ENCODE measurements around the gene ADGRV1.

The ADGRV1 gene

DNA sequence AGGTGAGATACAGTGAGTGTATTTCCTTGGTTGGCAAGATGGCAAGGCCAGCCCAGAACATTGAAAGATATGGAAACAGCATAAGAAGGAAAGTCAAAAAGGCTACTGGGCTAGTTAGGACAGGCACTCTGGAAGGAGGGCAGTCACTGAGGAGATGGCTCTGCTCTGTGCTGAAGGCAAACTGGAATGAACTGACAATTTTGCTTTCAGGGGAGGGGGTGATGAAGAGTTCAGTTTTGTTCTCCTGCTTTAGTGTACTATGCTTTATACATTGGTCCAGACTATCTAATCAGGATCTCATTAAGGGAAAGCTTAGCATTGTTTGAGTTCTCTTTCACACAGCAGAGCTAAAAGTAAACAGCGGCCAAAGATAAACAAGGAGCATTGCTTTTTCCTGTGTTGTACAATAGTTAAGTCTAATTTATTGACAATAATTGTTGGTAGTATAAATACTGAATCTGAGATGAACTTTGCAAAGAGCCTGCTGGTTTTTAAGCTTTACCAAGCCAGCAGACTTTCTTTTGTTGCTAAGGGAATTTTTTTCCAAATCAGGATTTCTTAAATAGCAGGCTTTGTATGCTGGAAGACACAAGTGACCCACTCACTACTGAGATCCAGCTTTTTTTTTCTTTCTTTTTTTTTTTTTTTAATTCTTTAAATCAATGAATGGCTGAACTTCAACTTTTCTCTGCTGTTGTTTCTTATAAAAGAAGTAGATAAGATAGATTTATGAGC is 469.0 kb downstream of the ADGRV1 start:
- TF ChIP-seq, protein P1, sequence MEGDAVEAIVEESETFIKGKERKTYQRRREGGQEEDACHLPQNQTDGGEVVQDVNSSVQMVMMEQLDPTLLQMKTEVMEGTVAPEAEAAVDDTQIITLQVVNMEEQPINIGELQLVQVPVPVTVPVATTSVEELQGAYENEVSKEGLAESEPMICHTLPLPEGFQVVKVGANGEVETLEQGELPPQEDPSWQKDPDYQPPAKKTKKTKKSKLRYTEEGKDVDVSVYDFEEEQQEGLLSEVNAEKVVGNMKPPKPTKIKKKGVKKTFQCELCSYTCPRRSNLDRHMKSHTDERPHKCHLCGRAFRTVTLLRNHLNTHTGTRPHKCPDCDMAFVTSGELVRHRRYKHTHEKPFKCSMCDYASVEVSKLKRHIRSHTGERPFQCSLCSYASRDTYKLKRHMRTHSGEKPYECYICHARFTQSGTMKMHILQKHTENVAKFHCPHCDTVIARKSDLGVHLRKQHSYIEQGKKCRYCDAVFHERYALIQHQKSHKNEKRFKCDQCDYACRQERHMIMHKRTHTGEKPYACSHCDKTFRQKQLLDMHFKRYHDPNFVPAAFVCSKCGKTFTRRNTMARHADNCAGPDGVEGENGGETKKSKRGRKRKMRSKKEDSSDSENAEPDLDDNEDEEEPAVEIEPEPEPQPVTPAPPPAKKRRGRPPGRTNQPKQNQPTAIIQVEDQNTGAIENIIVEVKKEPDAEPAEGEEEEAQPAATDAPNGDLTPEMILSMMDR (IDR thresholded peaks at IDR 0.05): no peak

DNA sequence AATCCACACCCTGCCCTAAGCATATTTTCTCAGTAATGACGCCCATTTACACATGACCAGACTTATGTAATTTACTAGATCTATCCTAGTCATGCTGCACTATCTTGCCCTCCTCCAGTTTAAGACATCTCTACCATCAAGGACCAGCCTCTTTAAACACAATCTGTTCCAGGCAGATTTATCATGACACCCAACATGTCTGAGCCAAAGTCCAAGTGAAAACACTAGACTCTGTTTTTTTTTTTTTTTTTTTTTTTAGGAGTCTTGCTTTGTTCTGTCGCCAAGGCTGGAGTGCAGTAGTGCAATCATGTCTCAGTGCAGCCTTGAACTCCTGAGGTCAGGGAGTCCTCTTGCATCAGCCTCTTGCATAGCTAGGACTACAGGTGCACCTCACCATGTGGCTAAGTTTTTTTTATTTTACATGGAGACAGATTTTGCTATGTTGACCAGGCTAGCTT is 469.9 kb downstream of the ADGRV1 start:
- TF ChIP-seq, protein P1 (IDR thresholded peaks at IDR 0.05): no peak

- TF ChIP-seq, protein P1 (IDR thresholded peaks at IDR 0.05): no peak
Measured at GRCh38 chr5:91030521-91031401, 472.2 kb downstream of the ADGRV1 start.

DNA sequence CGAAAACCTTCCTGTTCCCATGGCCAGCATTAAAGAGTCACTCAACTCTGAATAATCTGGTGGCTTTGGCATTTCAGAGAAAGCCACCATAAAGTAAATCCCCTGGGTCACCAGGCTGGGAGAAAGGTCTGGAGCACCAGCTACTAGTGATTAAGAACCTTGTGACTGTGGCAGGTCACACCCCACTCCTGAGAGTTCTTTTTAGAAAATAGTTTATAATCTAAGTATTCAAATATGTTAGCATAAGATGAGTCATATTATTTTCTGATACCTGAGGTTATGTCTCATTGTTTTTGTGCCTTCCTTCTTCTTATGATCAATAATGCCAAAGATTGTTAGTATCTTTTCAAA is 472.8 kb downstream of the ADGRV1 start:
- TF ChIP-seq, protein P1 (IDR thresholded peaks at IDR 0.05): no peak

DNA sequence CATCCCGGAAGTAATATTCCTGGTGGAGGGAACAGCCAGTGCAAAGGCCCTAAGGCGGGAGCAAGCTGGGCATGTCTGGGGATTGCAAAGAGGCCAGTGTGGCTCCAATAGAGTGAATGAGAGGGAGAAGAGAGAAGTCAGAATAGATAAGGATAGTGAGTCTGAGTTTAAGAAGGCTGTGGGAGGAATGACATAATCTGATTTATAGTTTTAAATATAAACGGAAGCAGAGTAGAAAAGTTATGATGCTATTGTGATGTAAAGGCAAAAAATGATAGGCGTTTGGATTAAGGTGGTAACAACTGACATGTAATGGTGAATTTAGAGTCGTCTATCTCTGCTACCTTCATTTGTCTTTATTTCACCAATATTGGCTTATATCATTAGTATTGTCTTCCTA is 473.5 kb downstream of the ADGRV1 start:
- TF ChIP-seq, protein P1 (IDR thresholded peaks at IDR 0.05): no peak

DNA sequence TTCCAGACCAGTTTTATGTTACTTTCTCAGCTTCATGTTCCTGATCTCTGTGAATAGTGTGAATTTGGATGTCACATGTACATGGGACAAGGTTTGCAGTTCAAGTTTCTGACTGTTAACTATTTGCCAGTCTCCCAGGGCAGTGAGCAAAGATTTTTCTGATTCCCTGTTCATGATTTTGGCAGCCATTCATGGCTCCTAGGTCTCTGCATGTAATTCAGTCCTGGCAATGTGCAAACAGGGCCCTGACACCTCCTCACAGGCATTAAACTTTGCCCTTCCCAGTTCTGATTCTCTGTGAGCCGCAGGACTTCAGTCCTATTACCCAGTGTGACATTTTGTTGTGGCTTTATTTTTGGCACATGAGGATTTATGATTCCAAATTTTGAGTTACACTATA is 474.8 kb downstream of the ADGRV1 start:
- TF ChIP-seq, protein P1 (IDR thresholded peaks at IDR 0.05): no peak

DNA sequence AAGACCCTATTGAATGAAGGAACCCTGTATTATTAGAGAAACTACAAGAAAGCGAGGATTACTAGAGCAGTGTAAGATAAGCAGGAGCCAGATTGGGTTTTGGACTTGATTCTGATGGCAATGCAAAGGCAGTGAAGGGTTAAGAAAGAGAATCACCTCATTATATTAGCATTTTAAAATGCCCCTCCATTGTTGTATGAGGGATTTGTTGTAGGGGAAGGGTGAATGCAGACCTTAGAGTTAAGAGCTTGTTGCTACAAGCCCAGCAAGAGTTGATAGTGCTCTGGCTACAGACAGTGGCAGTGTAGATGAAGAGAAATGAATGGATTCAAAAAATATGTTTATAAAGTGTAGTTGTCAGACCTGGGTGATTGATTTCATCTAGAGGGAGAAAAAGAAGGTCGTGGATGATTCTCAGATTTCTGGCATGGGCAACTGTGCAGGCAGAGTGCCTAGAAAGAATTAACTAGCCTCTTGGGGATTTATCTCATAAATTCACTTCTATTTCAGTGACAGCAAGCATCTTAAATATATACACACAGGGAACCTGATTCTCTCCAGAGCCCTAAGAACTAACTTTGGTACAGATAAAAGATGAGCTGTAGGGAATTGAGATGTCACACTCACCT is 479.7 kb downstream of the ADGRV1 start:
- TF ChIP-seq, protein P1 (IDR thresholded peaks at IDR 0.05): no peak
